Activated CD4-positive, alpha-beta T cell treated with anti-CD3 and anti-CD28 coated beads for 4 hours (primary cell): ENCODE measurements around the gene ROM1.
A peak's percentile ranks its signal among the peaks of the same experiment; 100 is the strongest.
"Not testable (repeated sequence)": the region's sequence is repeated elsewhere in the genome, so short reads cannot be mapped to it uniquely, and the experiment has no call there.

ENCODE experiments used
- DNase-seq, 2 donors: peaks; one replicate each; pipeline ENCODE4 v3.0.0-alpha.2; 2020

The ROM1 gene

DNA sequence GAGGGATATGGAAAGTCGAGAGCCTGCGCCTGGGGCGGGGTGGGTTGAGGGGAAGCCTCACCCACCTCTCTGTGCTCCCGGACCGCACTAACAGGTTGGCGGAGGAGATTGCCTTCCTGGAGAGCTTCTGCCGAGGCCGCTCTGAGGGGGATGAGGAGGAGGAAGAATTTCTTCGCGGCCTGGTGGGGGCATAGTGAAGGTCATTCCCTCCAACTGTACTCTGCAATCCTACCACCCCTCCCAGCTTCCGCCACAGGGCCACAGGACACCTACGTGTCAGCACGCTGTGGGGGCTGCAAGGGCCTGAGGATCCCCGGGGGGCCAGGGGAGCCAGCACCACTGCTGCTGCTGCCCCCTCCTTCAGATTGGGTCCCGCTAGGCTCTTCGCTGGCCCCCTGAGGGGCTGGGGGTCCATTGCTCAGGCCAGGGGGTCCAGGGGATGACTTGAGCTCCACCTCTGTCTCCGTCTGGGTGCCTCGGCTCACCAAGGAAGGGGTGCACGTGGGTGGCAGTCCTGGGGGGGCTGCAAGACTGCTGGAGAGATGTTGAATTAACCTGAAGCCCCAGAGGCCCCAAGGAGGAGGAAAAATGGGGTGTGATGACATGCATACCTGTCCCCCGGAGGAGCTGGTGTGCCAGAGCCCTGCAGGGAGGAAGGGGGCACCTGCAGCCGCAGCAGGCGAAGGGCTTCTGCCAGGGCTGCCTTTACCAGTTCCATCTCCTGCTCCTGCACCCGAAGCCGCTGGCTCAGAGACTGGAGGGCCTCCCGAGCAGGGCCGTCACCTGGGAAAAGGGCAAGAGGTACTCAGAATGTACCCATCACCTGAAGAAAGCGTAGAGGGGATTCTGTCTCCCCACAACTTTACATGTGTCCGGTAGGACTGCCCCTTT is 2.0 kb upstream of the ROM1 start:
- DNase-seq: no peak

DNA sequence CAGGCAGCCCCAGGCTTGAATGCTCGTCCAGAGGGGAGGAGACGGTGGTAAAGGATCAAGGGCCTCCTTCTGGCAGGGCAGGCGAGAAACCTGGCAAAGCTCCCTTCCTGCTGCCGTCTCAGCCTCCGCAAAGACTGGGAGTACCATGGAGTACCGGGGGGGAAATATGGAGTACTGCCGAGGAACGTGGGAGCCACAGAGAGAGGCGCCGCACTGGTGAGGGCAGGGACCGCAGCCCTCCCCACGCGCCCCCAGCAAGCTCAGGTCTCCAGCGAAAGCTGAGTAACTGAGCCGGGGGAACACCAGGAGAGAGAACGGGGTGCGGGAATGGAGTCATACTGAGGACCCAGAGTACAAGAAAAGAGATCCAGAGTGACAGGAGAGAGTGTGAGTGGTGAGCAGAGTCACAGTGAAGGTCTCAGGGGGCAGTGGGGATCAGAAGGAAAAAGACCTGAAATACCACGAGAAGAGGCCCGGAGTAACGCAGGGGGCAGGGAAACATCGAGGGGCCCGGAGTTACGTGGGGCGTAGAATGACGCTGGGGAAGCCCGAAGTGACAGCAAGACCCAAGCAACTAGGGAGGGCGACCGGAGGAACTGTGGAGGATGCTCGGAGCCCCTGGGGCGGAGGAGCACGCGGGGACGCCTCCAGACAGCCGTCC is 1.2 kb upstream of the ROM1 start:
- DNase-seq: peak; percentile 38 to 47

- DNase-seq: no peak
Measured at GRCh38 chr11:62613291-62613778, 278 bp downstream of the ROM1 start.

- DNase-seq: peak; percentile 33 to 47
Measured at GRCh38 chr11:62614275-62614674, 1.2 kb downstream of the ROM1 start.

DNA sequence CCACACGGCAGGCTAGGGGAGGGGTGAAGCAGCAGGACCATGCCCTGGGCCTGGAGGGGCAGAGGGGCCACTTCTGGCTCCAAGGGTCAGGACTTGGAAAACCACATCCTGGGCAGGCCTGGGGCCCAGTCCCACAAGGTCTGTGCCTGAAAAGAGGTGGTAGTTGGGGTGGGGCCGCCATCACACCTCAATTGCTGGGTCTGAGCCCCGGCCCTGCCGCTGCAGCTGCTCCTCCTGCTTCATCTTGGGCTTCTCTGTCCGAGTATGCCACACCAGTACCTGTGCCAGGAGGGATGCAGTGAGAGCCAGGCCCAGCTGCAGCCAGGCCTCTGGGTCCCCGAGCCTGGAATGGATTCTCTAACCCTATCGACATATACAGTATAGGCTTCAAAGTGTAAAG is 2.5 kb downstream of the ROM1 start:
- no peak for DNase-seq

DNA sequence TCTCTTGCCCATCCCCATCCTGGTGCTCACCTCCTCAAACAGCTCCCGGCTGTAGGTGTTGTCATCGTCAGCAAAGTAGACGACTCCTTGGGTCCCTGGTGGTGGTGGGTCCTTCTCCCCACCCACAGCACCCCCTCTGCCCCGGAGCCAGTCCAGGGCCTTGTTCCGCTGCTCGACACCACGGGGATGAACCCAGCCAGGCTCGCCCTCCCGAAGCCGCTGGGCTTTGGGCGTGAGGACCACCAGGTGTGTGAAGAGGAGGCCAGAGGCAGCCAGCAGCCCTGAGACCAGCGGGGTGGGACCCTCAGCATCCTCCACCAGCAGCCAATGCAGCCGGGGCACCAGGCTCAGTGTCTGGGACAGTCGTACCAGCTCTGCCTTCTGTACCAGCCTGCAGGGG is 3.9 kb downstream of the ROM1 start:
- not testable (repeated sequence) for DNase-seq

DNA sequence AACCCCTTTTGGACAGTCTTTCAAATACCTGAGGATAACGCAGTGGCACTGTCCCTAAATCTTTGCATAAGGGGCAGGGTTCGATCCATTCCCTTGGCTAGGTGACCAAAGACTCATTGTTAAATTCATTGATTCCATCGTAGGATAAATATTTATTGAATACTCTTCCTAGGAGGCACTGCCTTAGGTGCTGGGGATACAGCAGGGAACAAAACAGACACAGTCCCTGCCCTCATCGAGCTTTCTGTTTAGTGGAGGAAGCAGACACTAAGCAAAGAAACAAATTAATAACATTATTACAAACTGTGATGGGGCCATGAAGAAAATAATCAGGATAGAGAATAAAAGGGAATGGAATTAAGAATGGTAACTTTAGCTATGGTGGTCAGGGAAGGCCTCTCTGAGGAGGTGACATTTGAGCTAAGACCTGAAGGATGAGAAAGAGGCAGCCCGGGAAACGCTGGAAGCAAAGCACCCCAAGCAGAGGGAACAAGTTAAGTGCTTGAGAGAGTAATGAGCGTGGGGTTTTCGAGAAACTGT is 8.0 kb downstream of the ROM1 start:
- no peak for DNase-seq

DNA sequence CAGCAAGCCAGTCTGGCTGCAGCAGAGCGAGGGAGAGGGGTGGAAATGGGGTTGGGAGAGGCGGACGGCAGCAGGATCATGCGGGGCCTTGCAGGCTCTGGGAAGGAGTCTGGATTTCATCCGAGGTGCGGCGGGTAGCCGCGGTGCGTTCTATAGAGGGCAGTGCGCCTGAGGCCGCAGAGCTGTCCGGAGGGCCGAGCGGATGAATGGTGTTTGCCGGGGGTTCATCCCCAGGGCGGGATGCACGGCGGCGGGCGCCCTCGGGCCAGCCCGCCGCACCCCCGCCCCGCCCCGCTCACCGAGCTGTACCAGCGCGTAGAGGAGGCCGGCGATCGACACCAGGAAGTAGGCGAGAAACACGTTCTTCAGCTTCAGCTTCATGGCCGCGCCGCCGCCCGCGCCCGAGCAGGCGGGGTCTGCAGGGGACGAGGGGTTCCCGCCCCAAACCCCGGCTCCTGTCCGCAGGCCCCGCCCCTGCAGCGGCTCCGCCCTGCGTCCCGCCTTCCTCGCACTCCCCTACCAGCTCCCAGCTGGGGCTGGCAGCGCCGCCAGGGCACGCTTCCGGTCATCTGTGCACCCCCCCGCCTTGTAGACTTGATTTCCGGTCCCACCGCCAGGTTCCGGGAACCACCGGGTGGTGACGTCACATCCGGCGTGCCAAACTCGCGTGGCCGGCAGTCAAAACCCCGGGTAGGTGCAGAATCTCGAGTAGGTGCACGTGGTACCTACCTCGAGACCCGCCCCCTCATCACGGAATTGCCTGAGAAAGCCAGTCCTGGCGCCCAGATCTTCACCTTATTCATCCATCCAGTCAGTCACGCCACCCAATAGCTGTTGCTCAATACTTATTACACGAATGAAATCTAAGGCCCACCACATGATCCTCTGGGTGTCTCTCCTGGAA is 8.8 kb downstream of the ROM1 start, which contains the start of gene B3GAT3:
Gene B3GAT3 (minus strand): TSS at position 420 of the 904 bp plus-strand sequence. CDS start 39 bp downstream, at position 381.
- DNase-seq: peak; percentile 97 to 99

- DNase-seq: no peak
Measured at GRCh38 chr11:62622476-62623089, 9.5 kb downstream of the ROM1 start.

- no peak for DNase-seq
Measured at GRCh38 chr11:62627713-62628112, 14.7 kb downstream of the ROM1 start.

DNA sequence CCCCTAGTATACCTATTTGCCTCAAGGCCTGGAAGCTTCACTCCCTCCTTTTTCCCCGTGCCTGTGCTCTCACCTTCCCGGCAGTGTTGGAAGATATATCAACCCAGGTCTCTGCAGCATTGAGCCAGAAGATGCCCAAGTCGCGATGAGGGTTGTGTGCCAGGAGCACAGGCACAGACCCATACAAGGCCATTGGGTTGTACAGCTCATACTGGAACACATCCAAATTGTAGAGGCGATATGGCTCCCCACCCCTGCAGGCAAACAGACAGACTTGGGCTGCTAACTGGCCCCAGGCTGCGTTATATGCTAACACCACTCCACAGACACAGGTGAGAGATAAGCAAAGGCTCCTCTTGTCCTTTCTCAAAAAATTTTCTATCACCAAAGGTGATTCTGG is 19.4 kb downstream of the ROM1 start:
- no peak for DNase-seq

- DNase-seq: no peak
Measured at GRCh38 chr11:62644220-62644619, 31.2 kb downstream of the ROM1 start.

DNA sequence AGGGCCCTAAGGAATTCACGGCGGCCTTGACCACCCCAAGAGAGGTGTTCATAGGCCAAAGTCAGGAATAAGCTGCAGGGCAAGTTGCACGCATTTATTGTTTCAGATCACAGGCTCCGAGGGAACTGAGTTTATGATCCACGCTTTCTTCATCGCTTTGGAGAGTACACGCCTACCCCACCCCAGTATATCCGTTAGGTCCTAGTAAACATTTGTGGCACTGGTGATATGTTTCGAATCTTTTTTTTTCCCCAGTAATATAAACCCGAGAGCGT is 32.6 kb downstream of the ROM1 start:
- no peak for DNase-seq

DNA sequence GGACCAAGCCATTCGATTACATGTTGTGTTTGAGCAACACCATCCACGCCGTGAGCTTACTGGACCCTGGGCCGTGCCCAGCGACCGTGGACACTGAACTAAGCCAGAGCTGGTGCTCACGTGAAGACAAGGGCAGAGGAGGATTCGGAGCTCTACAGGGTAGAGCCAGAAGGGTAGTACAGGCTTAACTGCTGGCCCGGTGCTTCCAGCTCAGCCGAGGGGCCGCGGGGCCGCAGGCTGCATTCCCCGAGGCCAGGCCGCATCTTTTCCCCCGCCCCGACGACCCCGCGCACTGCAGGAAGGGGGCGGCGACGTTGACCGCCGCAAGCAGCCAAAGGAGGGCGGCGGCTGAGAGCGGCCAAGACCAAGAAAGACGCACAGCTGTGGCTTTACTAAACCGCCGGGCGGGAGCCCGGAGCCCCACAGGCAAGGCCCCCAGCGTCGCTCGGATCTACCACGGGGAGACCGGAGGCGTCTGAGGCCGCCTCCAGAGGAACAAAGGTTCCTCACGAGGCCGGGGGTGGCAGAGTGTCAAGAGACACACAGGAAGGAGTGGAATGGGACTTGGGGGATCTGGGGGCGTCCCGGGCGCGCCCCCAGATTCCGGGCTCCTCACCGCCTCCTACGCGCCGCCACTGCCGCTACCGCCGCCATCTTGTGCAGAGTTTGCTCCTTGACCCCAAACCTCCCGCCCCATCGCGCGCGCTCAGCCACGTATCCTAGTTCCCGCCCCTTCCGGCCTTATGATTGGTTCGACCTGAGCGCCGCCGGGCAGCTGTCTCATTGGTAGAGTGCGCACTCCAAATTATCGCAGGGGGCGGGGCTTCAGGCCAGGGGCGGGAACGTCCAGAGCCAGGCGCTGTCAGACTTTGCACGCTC is 33.1 kb downstream of the ROM1 start, which contains the start of gene GANAB:
Gene GANAB (minus strand): TSS at position 668 of the 879 bp plus-strand sequence. CDS start 14 bp downstream, at position 654.
- peak; percentile 99 to 100 for DNase-seq

GRCh38 chr11:62646825-62647608 is 34.0 kb downstream of the ROM1 start:
- DNase-seq: no peak

- DNase-seq: no peak
Measured at GRCh38 chr11:62647609-62648005, 34.5 kb downstream of the ROM1 start.

DNA sequence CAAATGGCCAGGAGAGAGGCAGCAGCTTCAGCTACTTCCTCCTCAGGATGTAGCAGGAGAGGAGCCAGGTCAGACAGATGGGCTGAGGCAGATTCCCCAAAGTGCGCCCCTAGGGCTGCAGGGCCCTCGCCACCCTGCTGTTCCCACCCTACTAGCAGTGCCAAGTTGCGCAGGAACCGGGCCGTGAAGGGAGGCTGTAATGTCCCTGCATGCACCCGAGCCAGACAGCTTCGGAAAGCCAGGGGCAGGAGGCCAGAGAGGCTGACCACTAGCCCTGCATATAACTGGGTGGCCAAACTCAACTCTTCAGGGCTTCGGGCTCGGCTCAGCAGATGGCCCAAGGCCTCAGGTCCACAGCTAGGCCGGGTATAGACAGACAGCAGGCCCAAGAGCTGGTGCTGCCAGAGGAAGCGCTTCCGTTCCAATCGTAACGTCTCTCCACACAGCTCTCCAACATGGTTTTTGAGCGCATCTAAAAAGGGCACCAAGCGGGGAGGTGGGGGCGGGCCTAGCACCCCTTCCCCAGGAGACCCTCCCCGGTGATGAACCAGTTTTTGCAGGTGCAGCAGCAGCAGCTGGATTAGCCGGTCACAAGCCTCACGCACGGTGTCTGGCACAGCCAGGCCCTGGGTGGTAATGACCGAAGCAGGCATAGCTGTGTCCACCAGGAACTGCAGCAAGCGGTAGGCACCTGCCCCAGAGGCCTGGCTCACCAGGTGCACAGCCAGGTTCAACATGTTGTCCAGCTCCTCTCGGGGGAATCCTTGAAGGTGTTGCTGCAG is 35.3 kb downstream of the ROM1 start:
- no peak for DNase-seq

DNA sequence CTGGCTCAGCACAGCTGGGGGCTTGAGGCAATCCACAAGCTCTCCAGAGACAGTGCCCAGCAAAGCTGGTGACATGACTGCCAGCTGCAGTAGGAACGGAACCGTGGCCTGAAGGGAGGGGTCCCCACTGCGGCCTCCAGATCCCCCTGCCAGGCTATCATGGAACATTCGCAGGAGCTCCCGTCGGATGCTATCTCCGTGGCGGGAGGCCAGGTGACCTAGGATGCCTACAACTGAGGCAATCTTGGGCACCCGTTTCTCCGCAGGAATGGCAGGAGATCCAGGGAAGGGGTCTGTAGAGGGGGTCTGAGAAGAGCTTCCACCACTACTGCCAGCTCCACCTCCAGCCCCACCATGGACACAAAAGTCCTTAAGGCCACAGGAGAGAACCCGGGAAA is 35.9 kb downstream of the ROM1 start:
- no peak for DNase-seq

DNA sequence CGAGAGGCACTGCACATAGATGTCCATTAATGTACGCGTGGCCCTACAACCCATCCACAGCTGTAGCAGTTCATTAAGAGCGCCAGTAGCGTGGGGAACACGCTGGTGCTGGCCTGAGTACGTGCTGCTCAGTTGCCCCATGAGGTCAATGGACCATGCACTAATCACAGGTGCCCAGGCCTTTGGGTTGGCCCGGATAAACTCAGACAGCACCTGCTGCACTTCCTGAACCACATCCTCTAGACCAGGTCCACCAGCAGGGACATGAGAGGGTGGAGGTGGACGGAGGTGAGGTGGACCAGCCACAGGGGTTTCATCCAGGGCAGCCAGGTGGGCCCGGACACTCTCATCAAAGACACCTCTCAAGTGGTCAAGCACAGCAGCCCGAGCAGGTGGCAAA is 36.4 kb downstream of the ROM1 start:
- no peak for DNase-seq

- not testable (repeated sequence) for DNase-seq
Measured at GRCh38 chr11:62650283-62650682, 37.2 kb downstream of the ROM1 start.
